Prostate gland (tissue), 2 donors: Measurements from ENCODE around the gene TRIM68. TPM values are rescaled to one million over a fixed set of nuclear protein-coding genes. Genes with fewer than 3 reads are reported as not detected.

ENCODE experiments used
- DNase-seq: peaks from one replicate; pipeline ENCODE4 v3.0.0-alpha.2; 2019; ENCODE audit warnings: low spot score
- H3K27ac ChIP-seq, 2 donors: fragments of 200-600 bp; sonication (generic); 2 replicates each; pipeline ENCODE4 v1.5.1; 2017 to 2019
- H3K27me3 ChIP-seq: fragments of 200-600 bp; sonication (generic); replicated peaks from 2 replicates; pipeline ENCODE4 v1.5.1; 2019; ENCODE audit not compliant: insufficient read depth
- H3K36me3 ChIP-seq, 2 donors: fragments of 200-600 bp; sonication (generic); 1 replicate in 1 of 2; 2 replicates in 1 of 2; pipeline versions ENCODE4 v1.5.1 to v1.8.1; 2017 to 2019
- H3K4me1 ChIP-seq: fragments of 200-600 bp; sonication (generic); replicated peaks from 2 replicates; pipeline ENCODE4 v1.5.1; 2019
- H3K4me3 ChIP-seq, 2 donors: fragments of 200-600 bp; sonication (generic); 2 replicates each; pipeline ENCODE4 v1.5.1; 2017 to 2019
- H3K9me3 ChIP-seq: fragments of 200-600 bp; sonication (generic); 2 replicates; pipeline ENCODE4 v1.5.1; 2017
- POLR2A ChIP-seq: fragments of 450-650 bp; IDR thresholded peaks from one replicate; pipeline ENCODE4 v1.6.1; 2016; ENCODE audit warnings: antibody characterized with exemption, mild to moderate bottlenecking
- POLR2AphosphoS5 ChIP-seq: sonication (generic); formaldehyde crosslinking; IDR thresholded peaks from one replicate; pipeline ENCODE4 v1.6.1; 2017; ENCODE audit warnings: antibody characterized with exemption
- WGBS: methylation state at CpG from one replicate; pipeline ENCODE4 v1.1.5; 2018; 5-methylcytosine and 5-hydroxymethylcytosine counted together
- intact Hi-C: fragments of 100-400 bp; cut with DNase I; formaldehyde crosslinking; loops from one replicate; pipeline ENCODE4 v1.14.2; 2022
- total RNA-seq, 2 donors: library from RNA; depleted of rRNA; stranded (reverse); fragments of >200 nt; gene quantifications; one replicate each; pipeline ENCODE4 v1.1.0, GENCODE V29; 2016
- TF ChIP-seq, protein P1 (sequence below), 4 experiments: fragments of 200-600 bp in 2 of 4; fragments of 450-650 bp in 2 of 4; sonication (generic) in 2 of 4; IDR thresholded peaks; 1 replicate in 3 of 4; 2 replicates in 1 of 4; pipeline ENCODE4 v1.5.1; 2016 to 2019; ENCODE audit warnings: antibody characterized with exemption in 4 of 4, mild to moderate bottlenecking in 2 of 4, moderate library complexity in 2 of 4

TRIM68 gene
- total RNA-seq, 2 donors from 2014 or later: 29.1 to 36.3 TPM

- Histone ChIP-seq H3K4me3 (no peak overlapping the region), H3K9me3 (no peaks in the 10 kb centered on the region), H3K4me1 (no peaks in the 10 kb centered on the region), H3K27ac (no peak overlapping the region), H3K27me3 (no peaks in the 10 kb centered on the region), H3K36me3 (no peaks in the 10 kb centered on the region)
- intact Hi-C loops: no loop called here
- no peak for DNase-seq
- 38% methylated on average over 3 of the region's 3 CpGs for WGBS
- TF ChIP-seq, protein P1, sequence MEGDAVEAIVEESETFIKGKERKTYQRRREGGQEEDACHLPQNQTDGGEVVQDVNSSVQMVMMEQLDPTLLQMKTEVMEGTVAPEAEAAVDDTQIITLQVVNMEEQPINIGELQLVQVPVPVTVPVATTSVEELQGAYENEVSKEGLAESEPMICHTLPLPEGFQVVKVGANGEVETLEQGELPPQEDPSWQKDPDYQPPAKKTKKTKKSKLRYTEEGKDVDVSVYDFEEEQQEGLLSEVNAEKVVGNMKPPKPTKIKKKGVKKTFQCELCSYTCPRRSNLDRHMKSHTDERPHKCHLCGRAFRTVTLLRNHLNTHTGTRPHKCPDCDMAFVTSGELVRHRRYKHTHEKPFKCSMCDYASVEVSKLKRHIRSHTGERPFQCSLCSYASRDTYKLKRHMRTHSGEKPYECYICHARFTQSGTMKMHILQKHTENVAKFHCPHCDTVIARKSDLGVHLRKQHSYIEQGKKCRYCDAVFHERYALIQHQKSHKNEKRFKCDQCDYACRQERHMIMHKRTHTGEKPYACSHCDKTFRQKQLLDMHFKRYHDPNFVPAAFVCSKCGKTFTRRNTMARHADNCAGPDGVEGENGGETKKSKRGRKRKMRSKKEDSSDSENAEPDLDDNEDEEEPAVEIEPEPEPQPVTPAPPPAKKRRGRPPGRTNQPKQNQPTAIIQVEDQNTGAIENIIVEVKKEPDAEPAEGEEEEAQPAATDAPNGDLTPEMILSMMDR (IDR thresholded peaks at IDR 0.05): no peak
- no peak for TF ChIP-seq POLR2AphosphoS5
- no peak for TF ChIP-seq POLR2A
Measured at GRCh38 chr11:4589017-4589416, 19.0 kb downstream of the TRIM68 start.

GRCh38 chr11:4581443-4581842 is 26.6 kb downstream of the TRIM68 start, which contains the start of gene OR52I2:
Gene OR52I2 (plus strand): TSS chr11:4581743.
- Histone ChIP-seq H3K9me3 (no peaks in the 10 kb centered on the region), H3K27me3 (no peaks in the 10 kb centered on the region), H3K27ac (no peak within 1 kb of the TSS), H3K36me3 (no peaks in the 10 kb centered on the region), H3K4me1 (no peaks in the 10 kb centered on the region), H3K4me3 (no peak within 1 kb of the TSS)
- DNase-seq: no peak
- intact Hi-C loops: no loop called here
- no peak for TF ChIP-seq POLR2A

- TF ChIP-seq POLR2AphosphoS5 (no peak), POLR2A (no peak)
- TF ChIP-seq, protein P1 (IDR thresholded peaks at IDR 0.05): no peak
- Histone ChIP-seq H3K4me3 (no peak overlapping the region), H3K27me3 (no peaks in the 10 kb centered on the region), H3K27ac (no peak overlapping the region), H3K9me3 (no peaks in the 10 kb centered on the region), H3K36me3 (no peaks in the 10 kb centered on the region), H3K4me1 (no peaks in the 10 kb centered on the region)
- WGBS: 89% methylated on average over 1 of the region's 1 CpG
- intact Hi-C loops: no loop called here
- no peak for DNase-seq
Measured at GRCh38 chr11:4580124-4580523, 27.9 kb downstream of the TRIM68 start.

DNA sequence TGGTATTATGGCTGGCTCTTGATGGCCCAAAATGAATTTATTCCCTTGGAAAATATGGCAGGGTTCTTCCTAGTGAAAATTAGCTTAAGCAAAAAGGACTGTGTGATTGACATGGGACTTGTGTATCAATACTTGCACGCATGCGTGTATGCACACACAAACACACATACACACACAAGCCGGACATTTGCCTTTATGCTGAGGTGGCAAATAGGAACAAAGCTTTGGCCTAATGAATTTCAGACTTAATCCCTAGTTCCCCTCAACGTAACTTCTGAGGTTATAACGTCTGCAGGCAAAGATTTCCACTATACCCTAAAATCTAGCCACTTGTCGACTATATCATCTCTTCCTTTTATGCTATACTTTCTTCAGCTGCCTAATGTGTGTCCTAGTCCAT is 29.4 kb downstream of the TRIM68 start:
- WGBS: 88% methylated on average over 6 of the region's 6 CpGs
- no peak overlapping the region for H3K27ac ChIP-seq
- H3K9me3 ChIP-seq: no peaks in the 10 kb centered on the region
- no peaks in the 10 kb centered on the region for H3K4me1 ChIP-seq
- intact Hi-C loops: no loop called here
- DNase-seq: no peak
- H3K36me3 ChIP-seq: no peaks in the 10 kb centered on the region
- TF ChIP-seq, protein P1 (IDR thresholded peaks at IDR 0.05): no peak
- TF ChIP-seq POLR2A (no peak), POLR2AphosphoS5 (no peak)
- H3K27me3 ChIP-seq: no peaks in the 10 kb centered on the region
- H3K4me3 ChIP-seq: no peak overlapping the region

GRCh38 chr11:4577761-4578160 is 30.3 kb downstream of the TRIM68 start:
- H3K4me1 ChIP-seq: no peaks in the 10 kb centered on the region
- H3K27me3 ChIP-seq: no peaks in the 10 kb centered on the region
- no peak for DNase-seq
- TF ChIP-seq POLR2AphosphoS5 (no peak), POLR2A (no peak)
- TF ChIP-seq, protein P1 (IDR thresholded peaks at IDR 0.05): no peak
- no peak overlapping the region for H3K4me3 ChIP-seq
- no peaks in the 10 kb centered on the region for H3K9me3 ChIP-seq
- intact Hi-C loops: no loop called here
- H3K36me3 ChIP-seq: no peaks in the 10 kb centered on the region
- H3K27ac ChIP-seq: no peak overlapping the region
- WGBS: 67% methylated on average over 2 of the region's 2 CpGs
